DMS79 (cell line): ENCODE results near the gene HBM.
"Not testable (repeated sequence)": the region's sequence is repeated elsewhere in the genome, so short reads cannot be mapped to it uniquely, and the experiment has no call there.

ENCODE experiments used
- DNase-seq: peaks from one replicate; lab custom pipeline; 2025; lab: John Stamatoyannopoulos, UW

HBM gene

GRCh38 chr16:165539-166374 is at the start of gene HBM:
TSS of gene HBM (plus strand) at chr16:165978. CDS start at chr16:165998, 20 bp downstream.
- no peak for DNase-seq

- no peak for DNase-seq
These were observed 49.8 kb upstream of the HBM start for GRCh38 chr16:116015-116414.

DNA sequence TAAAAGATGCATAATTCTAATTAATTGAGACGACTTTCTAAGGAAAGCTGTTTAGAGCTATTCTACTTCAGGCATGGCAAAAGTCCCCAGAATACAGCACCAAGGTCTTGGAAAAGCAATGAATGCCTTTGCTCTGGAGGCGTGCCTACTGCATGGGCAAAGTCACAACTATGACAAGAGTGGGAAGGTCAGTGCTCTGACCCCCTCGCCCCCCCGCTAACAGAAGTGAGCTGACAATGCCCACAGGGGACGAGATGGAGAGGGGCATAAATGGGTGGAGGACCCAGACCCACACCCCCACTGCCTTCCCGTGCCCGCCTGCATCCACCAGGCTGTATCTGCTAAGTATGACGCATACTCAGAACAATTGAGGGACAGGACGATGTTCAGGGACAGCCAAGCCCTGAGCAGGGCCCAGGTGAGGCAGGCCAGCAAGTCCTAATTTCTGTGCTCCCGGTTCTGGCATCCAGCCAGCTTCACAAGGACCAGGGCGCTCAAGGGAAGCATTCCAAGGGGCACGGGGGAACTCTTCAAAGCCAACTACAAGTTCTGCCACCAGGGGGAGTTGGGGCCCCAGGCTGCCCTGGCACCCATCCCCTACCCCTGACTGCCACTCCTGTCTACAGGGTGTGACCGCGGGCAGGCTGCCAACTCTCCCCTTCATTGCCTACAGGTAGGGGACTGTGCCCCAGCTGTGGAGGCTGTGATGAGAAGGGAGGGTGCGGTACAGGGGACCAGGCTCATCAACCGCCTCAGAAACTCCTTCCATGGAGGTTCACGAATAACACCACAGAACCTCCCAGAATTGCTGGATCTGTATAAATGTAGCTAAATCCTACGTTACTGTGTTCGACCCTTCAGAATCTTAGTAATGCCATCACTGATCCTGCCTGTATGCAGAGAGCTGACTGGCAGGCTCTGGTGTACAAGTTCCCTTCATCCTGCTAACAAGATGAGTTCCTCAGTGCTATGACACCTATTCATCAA is 48.1 kb upstream of the HBM start:
- DNase-seq: peak; percentile 73

- DNase-seq: no peak
These were observed 46.9 kb upstream of the HBM start for GRCh38 chr16:118857-119256.

DNA sequence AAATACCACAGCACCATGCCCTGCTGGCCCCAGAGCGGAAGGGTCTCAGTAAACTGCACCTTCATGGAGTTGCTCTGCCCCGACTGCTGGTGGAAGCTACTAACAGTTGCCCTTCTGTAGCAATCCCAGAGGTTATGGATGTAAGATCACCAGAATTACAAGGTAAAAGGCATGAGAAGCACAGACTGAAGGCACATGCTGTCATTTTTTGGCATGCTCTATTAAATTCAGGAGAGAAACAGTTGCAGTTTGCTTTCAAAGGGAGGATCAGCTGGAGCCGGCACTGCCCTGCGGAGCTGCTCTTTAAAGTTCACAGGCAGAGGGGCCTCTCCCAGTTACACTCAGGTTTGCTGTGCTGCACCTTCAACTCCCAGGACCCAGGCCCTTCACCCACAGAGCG is 46.5 kb upstream of the HBM start:
- DNase-seq: no peak

GRCh38 chr16:119835-120491 is 45.8 kb upstream of the HBM start:
- DNase-seq: no peak

DNA sequence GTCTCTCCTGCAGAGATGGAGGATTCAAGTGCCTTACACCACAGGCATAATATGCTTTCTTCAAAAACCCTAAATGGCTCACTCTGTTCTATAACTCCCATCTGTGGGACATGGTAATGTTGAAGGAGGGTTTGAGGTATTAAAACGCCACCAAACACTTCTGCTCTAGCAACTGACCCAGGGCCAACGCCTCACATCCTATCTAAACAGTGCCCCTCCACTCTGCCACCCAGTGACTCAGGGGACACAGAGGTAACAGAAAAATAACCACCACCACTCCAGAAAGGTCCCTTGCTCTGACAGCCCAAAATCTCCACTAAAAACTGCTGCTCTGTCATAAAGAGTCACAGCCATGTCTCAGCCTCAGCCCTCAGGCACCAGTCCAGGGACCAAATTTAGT is 45.0 kb upstream of the HBM start:
- DNase-seq: no peak

GRCh38 chr16:122361-122760 is 43.4 kb upstream of the HBM start:
- no peak for DNase-seq

GRCh38 chr16:123558-124350 is 42.0 kb upstream of the HBM start:
- not testable (repeated sequence) for DNase-seq

DNA sequence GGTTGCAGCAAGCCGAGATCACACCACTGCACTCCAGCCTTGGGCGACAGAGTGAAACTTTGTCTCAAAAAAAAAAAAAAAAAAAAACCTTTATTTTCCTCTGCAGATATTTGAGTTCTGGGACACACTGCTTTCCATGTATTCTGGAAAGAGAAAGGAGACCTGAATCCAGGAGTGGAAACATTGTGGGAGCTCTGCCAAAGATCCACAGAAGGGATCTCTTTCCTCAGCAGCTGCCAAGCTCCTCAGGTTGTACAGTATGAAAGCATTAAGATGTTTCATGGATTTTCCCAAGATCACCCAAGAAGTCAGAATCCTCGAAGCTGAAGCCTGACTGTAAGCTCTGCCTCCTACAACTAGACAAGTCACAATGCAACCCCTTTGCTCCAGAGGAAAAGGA is 40.8 kb upstream of the HBM start:
- DNase-seq: no peak

DNA sequence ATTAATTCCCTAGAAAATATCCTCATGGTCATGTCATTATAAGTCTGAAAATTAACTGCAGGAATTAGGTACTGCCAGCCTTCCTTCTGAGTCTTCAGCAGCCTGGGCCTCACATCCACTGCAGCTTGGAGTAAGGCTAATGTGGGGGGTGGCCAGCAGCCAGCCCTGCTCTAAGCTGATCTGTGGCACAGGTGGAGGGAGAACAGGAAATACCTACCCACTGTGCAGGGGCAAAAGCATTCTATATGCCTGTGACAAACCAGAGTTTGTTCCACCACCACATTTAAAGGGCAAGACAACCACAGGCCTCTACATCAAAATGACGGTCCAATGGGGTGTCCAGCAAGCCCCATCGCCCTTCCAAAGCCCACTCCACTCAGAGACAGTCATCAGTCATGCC is 36.7 kb upstream of the HBM start:
- DNase-seq: no peak

DNA sequence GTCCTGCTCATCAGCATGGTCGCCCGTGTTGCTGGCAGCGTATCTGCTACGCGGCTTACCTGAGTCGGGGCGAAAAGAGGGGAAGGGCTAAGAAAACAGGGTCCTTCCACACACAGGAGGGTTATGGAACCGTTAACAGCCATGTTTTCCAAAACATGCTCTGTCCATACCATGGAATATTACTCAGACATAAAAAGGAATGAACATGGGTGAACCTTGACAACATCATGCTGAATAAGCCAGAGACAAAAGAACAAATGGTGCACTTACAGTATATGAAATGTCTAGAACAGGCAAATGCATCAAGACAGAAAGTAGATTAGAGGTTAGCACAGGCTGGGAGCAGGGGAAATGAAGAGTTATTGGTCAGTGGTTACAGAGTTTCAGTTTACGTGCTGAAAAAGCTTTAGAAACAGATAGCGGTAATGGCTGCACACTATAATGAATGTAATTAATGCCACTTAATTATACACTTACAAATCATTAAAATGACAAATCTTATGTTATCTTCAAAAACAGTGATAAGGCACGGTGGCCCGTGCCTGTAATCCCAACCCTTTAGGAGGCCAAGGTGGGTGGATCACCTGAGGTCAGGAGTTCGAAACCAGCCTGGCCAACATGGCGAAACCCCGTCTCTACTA is 35.1 kb upstream of the HBM start:
- no peak for DNase-seq

- DNase-seq: no peak
These were observed 33.7 kb upstream of the HBM start for GRCh38 chr16:132120-132519.

DNA sequence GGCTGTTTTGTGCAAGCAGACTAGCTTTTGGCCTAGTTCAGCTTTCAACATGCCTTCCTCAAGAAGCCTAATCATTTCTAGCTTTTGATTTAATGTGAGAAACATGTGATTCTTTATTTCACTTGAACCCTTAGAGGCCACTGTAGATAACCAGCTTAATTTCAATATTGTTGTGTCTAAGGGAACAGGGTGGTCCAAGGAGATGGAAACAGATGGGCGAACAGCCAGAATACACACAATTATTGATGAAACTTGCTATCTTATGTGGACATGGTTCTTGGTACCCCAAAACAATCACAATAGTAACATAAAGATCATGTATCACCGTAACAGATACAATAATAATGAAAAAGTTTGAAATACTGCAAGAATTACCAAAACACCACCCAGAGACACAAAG is 32.1 kb upstream of the HBM start:
- no peak for DNase-seq

DNA sequence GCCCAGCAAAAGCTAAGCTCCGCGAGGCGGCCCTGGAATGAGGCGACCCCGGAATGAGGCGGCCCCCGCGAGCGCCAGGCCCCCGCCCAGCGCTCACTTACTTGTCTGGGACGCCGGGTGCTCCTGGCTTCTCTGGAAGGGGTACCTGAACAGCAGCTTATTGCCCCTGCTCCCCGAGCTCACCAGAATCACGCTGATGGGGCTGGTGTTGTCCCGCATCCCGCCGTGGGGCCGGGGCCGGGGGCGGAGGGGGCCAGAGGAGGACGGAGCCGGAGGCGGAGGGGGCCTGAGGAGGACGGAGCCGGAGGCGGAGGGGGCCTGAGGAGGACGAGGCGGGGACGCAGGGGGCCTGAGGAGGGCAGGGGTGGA is 27.7 kb upstream of the HBM start:
- no peak for DNase-seq

DNA sequence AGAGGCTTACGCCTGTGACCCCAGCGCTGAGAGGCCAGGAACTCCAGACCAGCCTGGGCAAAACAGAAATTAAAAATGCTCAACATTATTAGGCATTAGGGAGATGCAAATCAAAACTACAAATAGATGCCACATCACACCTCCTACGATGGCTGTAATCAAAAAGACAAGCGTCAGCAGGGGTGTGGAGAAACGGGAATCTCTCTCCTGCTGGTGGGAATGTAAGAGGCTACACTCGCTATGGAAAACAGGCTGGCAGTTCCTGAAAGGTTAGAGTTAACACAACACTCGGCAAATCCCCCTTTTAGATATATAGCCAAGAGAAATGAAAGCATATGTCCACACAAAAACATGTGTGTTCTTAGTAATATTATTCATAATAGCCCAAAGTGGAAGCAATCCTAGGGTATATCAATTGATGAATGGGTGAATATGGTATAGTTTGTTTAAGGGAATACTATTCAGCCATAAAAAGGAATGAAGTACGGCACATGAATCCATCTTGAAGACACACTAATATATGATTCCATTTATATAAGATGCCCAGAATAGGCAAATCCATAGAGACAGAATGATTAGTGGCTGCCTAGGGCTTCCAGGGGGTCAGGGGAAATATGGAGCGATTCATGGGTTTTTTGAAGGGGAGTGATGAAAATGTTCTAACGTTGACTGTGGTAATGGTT is 25.5 kb upstream of the HBM start:
- no peak for DNase-seq

GRCh38 chr16:142405-142967 is 23.3 kb upstream of the HBM start:
- no peak for DNase-seq

DNA sequence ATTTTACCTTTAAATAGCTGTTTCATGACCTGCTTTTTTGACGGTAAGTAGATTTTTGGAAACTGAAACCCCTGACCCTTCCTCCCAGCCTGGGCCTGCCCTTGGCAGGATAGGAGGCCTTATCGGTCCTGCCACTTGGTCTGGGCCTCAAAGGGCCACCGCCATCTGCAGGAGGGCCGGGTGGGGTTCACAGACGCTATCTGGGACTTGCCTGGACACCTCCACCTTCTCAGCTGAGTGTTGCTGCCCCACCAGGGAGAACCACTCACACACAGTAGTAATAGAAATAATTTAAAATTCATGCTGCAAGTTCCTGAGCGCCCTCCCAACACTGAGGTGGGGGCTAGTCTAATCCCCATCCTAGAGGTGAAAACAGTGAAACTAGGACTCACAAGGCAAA is 22.7 kb upstream of the HBM start:
- no peak for DNase-seq

DNA sequence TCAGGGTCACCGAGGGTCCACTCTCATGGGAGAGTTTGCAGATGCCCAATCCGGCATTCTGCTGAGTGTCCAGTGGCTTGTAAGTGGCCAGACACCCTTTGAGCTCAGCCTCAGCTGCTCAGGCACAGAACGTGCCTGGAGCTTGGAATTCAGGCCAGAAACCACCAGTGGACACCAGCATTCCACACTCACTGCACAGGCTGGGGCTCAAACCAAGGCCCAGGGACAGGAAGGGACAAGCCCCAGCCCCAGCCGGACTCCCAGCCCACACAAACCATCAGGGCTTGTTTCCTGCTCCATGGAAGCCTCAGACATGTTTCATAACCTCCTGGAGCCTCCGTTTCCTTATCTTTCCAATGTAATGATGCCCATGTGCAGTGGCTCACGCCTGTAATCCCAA is 22.3 kb upstream of the HBM start:
- no peak for DNase-seq

DNA sequence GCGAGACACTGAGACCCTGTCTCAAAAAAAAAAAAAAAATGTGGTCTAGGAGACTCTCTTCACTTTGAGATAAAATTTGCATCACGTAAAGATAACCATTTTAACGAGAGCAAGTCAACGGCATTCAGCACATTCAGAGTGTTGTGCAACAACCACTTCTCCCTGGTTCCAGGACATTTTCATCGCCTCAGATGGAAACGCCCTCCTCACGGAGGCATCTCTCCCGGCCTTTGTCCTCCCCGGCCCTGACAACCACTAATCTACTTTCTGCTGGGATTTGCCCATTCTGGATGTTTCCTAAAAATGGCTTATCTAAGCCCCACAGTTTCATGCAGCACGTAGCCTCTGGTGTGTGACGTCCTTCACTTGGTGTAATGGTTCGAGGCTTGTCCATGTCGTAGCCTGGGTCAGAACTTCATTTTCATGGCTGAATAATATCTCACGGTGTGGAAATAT is 21.0 kb upstream of the HBM start:
- DNase-seq: no peak
